Astrocyte of the cerebellum (primary cell): ENCODE results near the gene LGR4.

Experiments used
- DNase-seq: peaks from one replicate; pipeline ENCODE4 v3.0.0-alpha.2; 2011; ENCODE audit warnings: low read depth
- H3K4me3 ChIP-seq: 2 replicates; pipeline ENCODE4 v1.5.1; 2011; ENCODE audit warnings: mild to moderate bottlenecking, low read depth, low read length, moderate library complexity
- CTCF ChIP-seq: IDR thresholded peaks from 2 replicates; pipeline ENCODE4 v1.5.1; 2012; ENCODE audit warnings: low read length, low read depth, moderate library complexity, mild to moderate bottlenecking; ENCODE audit errors: missing control alignments
- in situ Hi-C: cut with HindIII; loops from 2 replicates; pipeline ENCODE4 v1.10.0; 2017; ENCODE audit warnings: low sequenced_read_pairs

LGR4 gene

GRCh38 chr11:27513389-27513788, 40.8 kb upstream of the LGR4 start:
- DNase-seq, result no peak
- TF ChIP-seq CTCF, result no peak
- in situ Hi-C loops, result no loop called here
- no peak overlapping the region for H3K4me3 ChIP-seq

- H3K4me3 ChIP-seq, result no peak overlapping the region
- in situ Hi-C loops, result no loop called here
- no peak for TF ChIP-seq CTCF
- no peak for DNase-seq
Observed at GRCh38 chr11:27512238-27512637, 39.6 kb upstream of the LGR4 start.

- no peak for DNase-seq
- in situ Hi-C loops, result no loop called here
- no peak overlapping the region for H3K4me3 ChIP-seq
- TF ChIP-seq CTCF, result no peak
Observed at GRCh38 chr11:27509908-27510307, 37.3 kb upstream of the LGR4 start.

GRCh38 chr11:27507557-27508322, 35.1 kb upstream of the LGR4 start:
- in situ Hi-C loops, result no loop called here
- DNase-seq, result no peak
- no peak for TF ChIP-seq CTCF
- peak overlapping the region; percentile 98 for H3K4me3 ChIP-seq

GRCh38 chr11:27506200-27507182, 33.9 kb upstream of the LGR4 start, which contains the start of gene LIN7C:
Gene LIN7C, minus strand, starts transcription at chr11:27506769. Its CDS starts 17 bp downstream, at chr11:27506752.
- TF ChIP-seq CTCF, result no peak
- H3K4me3 ChIP-seq, result peak within 1 kb of the TSS; percentile 98
- peak; percentile 89 for DNase-seq
- in situ Hi-C loops, result no loop called here

- TF ChIP-seq CTCF, result no peak
- peak overlapping the region; percentile 98 for H3K4me3 ChIP-seq
- DNase-seq, result no peak
- in situ Hi-C loops, result no loop called here
Observed at GRCh38 chr11:27505781-27506180, 33.2 kb upstream of the LGR4 start.
